Measurements from ENCODE around the gene PITPNM3.

PITPNM3 gene

DNA sequence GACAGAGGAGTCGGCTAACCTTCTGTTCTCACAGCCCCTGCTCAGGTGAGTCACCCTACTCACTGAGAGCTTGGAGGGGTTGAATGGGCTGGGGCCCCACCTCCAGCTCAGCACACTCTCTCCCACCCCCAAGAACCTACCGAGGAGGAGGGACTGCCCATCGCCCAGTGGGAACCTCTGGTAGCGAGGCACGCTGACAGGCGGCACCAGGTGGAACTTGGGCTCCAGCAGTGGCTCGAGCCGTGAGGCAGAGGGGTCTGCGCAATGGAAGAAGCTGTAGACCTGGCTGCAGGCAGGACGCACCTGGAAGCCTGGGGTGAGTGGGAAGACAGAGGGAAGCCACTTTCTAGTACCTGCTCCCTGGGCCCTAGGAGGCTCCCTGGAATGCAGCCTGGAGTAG, 83.8 kb downstream of the PITPNM3 start:
- no peak for ATAC-seq (replicated peaks; ENCODE audit: extremely low read depth, poor library complexity, severe bottlenecking)
- no peaks in the 10 kb centered on the region for H3K9me3 Mint-ChIP-seq

DNA sequence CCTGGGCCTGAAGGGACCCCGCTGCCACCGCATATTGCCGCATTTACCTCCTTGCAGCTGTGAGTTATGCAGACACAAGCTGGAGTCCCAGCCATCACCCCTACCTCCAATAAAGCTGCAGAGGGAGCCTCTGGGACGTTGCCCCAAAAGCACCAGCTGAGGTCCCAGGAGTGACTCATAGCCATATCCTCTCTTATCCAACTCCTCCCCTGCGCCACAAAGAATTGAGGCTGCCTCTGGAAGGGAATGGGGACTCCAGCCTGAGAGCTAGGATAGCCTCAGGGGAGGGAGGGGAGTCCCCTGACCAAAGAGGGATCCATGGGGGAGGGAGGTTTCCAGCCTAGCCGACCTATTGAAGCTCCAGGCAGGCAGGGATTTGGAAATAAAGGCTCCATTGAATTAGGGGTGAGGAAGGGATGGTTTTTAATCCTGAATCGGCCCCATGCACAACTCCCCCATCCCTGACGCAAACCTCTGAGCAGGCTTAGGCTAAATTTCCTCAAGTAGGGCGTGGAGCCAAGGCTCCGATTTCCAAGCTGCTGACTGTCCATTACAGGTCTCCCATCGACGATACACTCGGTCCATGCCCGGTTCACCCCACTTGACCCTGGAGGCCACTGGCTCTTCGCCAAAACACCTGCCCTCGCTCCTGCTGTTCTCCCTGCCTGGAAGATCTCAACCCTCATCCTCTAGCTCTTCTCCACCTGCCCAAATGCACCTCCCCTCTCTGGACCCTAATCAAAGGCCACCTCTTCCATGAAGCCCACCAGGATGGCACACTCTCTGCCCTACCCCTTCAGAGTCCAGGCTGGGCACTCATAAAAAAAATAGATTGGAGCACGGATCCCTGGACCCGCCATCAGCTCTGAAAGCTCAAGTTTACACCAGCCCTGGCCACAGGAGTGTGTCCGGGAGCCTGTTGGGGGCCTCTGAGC, 84.6 kb downstream of the PITPNM3 start:
- no peak for DNase-seq (ENCODE audit: low spot score in 2 of 2)

More for the DNA sequence above, 83.8 kb downstream of the PITPNM3 start:
- Mint-ChIP-seq H3K4me3 (no peak overlapping the region), H3K27ac (ENCODE audit: low read depth) (no peak overlapping the region), H3K4me1 (peaks cover 6% of the 10 kb centered on the region), H3K27me3 (peaks cover 13% of the 10 kb centered on the region), H3K36me3 (ENCODE audit: insufficient read depth) (peaks cover 2% of the 10 kb centered on the region)
- no peak for DNase-seq (ENCODE audit: low spot score in 2 of 2)

DNA sequence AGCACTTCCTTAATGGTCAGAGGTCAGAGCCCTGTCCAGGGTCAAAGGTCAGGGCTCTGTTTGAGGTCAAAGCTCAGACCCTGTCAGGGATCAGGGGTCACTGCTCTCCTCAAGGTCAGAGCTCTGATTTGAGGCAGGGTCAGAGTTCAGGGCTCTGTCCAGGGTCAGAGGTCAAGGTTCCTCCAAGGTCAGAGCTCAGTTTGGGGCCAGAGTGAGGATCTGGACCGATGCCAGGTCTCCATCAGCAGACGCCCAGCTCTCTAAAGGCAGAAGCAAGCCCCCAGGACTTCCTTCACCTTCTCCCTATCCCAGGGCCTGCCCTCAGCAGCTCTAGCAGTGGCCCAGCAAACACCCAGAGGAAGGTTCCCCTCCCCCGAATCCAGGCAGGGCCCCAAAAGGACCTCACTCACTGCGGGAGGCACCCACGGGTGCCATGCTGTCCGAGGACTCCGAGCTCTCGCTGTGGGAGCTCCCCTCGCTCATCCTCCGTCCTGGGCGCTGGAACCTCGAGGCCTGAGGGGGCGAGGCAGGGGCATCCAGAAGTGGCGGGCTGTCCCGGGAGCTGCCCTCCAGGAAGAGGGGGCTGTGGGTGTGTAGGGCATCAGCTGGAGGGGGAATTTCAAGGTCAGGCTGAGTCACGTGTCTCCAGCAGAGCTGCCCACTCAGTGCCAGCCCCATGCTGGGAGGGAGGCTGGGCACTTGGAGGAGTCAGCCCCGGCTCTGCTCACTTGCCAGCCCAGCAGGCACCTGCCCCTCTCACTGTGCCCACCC, 85.4 kb downstream of the PITPNM3 start:
- Mint-ChIP-seq H3K4me3 (no peak overlapping the region), H3K27ac (ENCODE audit: low read depth) (no peak overlapping the region)
- ATAC-seq (replicated peaks; ENCODE audit: extremely low read depth, poor library complexity, severe bottlenecking), result no peak

More for the DNA sequence above, 84.6 kb downstream of the PITPNM3 start:
- H3K27me3 Mint-ChIP-seq, result peaks cover 13% of the 10 kb centered on the region
- H3K27ac Mint-ChIP-seq (ENCODE audit: low read depth), result no peak overlapping the region
- no peak overlapping the region for H3K4me3 Mint-ChIP-seq
- no peak for ATAC-seq (replicated peaks; ENCODE audit: extremely low read depth, poor library complexity, severe bottlenecking)
- no peaks in the 10 kb centered on the region for H3K9me3 Mint-ChIP-seq
- peaks cover 2% of the 10 kb centered on the region for H3K36me3 Mint-ChIP-seq (ENCODE audit: insufficient read depth)
- H3K4me1 Mint-ChIP-seq, result peaks cover 6% of the 10 kb centered on the region

DNA sequence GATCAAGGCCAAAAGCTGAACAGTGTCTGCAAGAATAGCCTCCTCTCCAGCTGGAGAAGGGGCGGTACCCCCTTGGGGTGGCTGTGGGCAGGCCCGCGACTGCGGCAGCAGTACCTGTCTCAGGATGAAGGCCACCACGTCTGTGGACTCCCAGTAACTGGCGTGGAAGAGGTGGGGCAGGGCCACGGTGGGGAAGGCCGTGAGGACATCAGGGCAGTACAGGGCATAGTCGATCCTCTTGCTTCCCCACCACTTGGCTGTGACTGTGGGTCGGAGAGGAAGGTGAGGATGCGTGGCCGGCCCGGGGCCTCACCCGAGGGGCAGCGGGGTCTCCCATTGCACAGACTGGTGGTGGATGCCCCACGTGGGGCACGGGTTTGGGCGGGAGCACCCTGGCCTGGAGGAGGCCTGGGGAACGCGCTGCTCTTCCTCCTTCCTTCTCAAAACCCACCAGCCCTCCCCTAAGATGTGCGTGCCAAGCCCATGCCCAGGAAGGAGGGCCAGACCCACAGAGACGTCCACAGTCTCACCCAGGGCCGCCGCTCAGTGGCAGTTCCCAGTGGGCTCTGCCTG, 86.1 kb downstream of the PITPNM3 start:
- Mint-ChIP-seq H3K27me3 (peaks cover 23% of the 10 kb centered on the region), H3K36me3 (ENCODE audit: insufficient read depth) (peaks cover 2% of the 10 kb centered on the region), H3K9me3 (no peaks in the 10 kb centered on the region), H3K4me1 (peaks cover 6% of the 10 kb centered on the region), H3K4me3 (no peak overlapping the region), H3K27ac (ENCODE audit: low read depth) (no peak overlapping the region)
- no peak for DNase-seq (ENCODE audit: low spot score in 2 of 2)
- no peak for ATAC-seq (replicated peaks; ENCODE audit: extremely low read depth, poor library complexity, severe bottlenecking)

More for the DNA sequence above, 85.4 kb downstream of the PITPNM3 start:
- H3K9me3 Mint-ChIP-seq, result no peaks in the 10 kb centered on the region
- no peak for DNase-seq (ENCODE audit: low spot score in 2 of 2)
- H3K27me3 Mint-ChIP-seq, result peaks cover 19% of the 10 kb centered on the region
- H3K36me3 Mint-ChIP-seq (ENCODE audit: insufficient read depth), result peaks cover 2% of the 10 kb centered on the region
- peaks cover 6% of the 10 kb centered on the region for H3K4me1 Mint-ChIP-seq

DNA sequence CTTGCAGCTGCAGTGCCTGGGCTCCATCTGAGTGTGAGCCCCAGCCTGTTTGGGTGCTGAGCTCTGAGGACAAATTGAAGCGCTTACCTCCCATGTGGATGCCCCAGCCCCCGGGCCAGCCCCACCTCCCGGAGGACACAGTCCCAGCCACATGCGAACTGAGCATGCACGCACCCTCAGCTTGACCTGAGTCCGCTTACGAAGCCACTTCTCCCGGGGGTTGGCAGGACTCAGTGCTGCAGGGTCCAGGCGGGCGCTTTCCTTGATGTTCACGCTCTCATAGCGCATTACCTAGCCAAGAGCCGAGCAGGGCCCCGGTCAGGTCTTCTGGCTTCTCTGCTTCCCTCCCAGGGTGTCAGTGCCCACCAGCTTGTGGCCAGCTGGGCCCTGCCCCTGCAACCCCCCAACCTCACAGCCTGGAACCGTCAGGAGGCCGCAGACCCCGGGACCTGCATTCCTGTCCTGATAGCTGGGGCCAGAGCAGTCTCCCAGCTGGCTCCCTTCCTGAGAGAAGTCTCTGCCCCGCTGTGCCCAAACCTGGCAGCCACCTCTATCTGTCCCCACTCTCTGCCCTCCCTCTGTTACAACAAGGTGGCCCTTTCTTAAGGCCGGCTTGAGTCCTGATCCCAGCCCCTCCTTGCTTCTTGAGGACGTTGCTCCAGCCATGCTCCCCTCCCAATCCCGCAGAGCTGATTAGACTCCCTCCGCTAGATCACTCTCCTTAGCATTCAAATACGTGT, 88.1 kb downstream of the PITPNM3 start:
- peaks cover 2% of the 10 kb centered on the region for H3K36me3 Mint-ChIP-seq (ENCODE audit: insufficient read depth)
- H3K4me1 Mint-ChIP-seq, result peaks cover 4% of the 10 kb centered on the region
- ATAC-seq (replicated peaks; ENCODE audit: extremely low read depth, poor library complexity, severe bottlenecking) (no peak), DNase-seq (ENCODE audit: low spot score in 2 of 2) (no peak)
- H3K27me3 Mint-ChIP-seq, result peaks cover 23% of the 10 kb centered on the region
- no peak overlapping the region for H3K4me3 Mint-ChIP-seq
- no peak overlapping the region for H3K27ac Mint-ChIP-seq (ENCODE audit: low read depth)
- H3K9me3 Mint-ChIP-seq, result no peaks in the 10 kb centered on the region

DNA sequence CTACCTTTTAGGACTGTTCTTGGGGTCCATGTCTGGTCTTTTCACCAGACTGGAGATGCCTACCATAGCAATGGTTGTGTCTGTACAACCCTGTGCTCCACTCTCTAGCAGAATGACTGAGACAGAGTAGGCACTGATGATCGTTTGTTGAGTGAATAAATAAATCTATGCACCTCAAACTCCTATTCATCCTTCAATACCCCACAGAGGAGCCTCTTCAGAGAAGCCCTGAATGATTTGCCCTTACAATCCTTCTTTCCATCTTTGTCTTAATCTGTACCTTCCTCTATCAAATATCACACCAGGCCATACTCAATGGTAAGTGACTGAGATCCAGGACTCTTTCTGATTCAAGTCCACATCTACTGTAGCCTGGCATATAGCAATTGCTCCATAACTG, 88.8 kb downstream of the PITPNM3 start:
- Mint-ChIP-seq H3K27ac (ENCODE audit: low read depth) (no peak overlapping the region), H3K4me1 (no peaks in the 10 kb centered on the region), H3K36me3 (ENCODE audit: insufficient read depth) (no peaks in the 10 kb centered on the region), H3K9me3 (no peaks in the 10 kb centered on the region), H3K27me3 (peaks cover 25% of the 10 kb centered on the region), H3K4me3 (no peak overlapping the region)
- ATAC-seq (replicated peaks; ENCODE audit: extremely low read depth, poor library complexity, severe bottlenecking) (no peak), DNase-seq (ENCODE audit: low spot score in 2 of 2) (no peak)

DNA sequence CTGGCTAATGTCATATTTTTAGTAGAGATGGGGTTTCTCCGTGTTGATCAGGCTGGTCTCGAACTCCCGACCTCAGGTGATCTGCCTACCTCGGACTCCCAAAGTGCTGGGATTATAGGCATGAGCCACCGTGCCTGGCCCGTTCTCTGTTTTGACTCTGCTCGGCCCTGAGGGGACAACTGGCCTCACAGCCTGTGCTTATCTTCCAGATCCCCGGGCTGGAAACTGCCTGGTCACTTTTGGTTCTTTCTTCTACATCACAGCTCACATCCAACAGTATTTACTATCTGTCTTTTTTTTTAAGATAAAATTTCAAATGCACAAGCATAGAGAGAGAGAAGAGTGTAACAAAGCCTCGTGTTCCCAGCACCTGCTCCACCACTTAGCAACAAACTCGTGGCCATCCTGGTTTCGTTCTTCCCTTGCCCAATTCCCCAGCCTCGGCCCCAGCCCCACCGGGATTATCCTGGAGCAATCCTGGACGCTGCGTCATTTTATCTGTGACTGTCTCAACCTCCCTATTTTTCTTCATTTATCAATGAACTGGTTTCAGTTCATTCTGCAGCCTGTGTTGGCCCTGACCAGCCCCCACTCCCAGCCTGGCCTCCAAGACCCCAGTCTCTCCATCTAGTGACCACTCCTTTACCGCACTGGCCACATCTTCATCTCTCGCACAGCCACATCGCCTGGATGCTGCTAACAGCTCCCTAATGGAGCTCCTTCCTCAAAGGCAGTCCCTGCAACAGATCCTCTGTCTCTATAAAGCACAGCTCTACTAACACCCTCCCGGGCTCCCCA, 91.0 kb downstream of the PITPNM3 start:
- ATAC-seq (replicated peaks; ENCODE audit: extremely low read depth, poor library complexity, severe bottlenecking) (no peak), DNase-seq (ENCODE audit: low spot score in 2 of 2) (no peak)
- no peaks in the 10 kb centered on the region for H3K36me3 Mint-ChIP-seq (ENCODE audit: insufficient read depth)

DNA sequence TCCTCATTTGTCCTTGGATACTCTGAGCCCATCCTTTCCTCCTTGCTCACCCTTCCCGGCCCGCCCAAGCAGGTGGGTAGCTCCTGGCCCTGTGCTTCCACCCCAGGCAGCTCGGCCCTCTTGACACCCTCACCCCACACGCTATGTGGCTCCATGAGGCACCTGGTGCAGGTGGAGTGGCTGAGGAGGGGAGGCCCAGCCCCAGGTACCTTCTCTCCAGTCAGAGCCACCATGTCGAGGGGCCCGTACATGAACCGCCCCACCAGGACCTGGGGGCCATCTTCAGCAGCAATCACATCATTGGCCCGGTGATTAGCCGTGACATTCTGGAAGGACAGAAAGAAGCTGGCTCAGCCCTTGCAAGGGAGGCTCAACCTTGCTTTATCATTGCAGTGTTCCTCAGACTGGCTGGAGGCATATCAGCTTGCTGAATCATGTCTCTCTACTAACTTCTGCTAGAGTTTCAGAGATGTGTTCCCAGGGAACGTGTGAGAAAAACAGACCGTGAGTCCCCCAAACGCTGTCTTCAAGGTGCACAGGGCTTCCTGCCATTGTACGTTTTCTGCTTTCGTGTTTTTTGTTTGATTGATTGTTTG, 91.8 kb downstream of the PITPNM3 start:
- Mint-ChIP-seq H3K4me3 (no peak overlapping the region), H3K36me3 (ENCODE audit: insufficient read depth) (no peaks in the 10 kb centered on the region), H3K4me1 (no peaks in the 10 kb centered on the region), H3K9me3 (no peaks in the 10 kb centered on the region), H3K27me3 (peaks cover 25% of the 10 kb centered on the region), H3K27ac (ENCODE audit: low read depth) (no peak overlapping the region)
- DNase-seq (ENCODE audit: low spot score in 2 of 2) (no peak), ATAC-seq (replicated peaks; ENCODE audit: extremely low read depth, poor library complexity, severe bottlenecking) (no peak)

More for the DNA sequence above, 91.0 kb downstream of the PITPNM3 start:
- H3K4me1 Mint-ChIP-seq, result no peaks in the 10 kb centered on the region
- H3K4me3 Mint-ChIP-seq, result no peak overlapping the region
- no peak overlapping the region for H3K27ac Mint-ChIP-seq (ENCODE audit: low read depth)
- H3K9me3 Mint-ChIP-seq, result no peaks in the 10 kb centered on the region
- peaks cover 30% of the 10 kb centered on the region for H3K27me3 Mint-ChIP-seq

DNA sequence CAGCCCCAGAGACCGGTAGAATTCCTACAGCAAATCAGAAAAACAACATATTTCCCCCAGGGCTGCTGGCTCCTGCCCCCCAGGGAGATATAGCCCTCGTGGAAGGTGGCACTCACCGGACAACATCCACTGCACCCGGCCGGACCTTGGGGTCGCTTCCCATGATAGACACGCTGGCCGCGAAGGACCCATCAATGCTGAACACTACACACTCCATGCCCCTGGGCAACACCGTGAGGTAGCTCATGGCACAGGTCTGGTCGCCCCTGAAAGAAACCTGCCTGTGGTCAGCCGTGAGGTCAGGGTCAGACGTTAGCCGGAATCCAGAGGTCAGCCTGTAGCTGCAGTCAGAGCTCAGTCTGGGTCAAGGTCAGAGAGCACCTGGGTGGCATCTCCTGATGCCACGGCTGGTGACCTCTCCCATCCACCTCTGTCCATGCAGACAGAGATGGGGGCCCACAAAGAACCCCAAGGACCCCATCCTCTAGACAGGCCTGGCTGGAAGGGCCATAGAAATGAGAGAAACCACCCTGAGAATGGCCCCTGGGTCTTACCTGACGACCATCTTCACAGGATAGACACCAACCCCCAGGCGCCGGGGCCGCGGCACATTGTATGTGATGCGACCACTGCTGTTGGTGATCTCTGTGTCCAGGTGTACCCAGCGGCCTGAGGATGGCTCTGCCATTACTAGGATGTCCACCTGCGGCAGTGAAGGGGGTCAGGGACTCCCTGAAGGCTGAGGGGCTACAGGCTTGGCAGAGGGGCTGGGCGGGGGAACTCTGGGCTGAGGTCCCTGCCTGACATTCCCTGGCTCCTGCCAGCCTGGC, 92.5 kb downstream of the PITPNM3 start:
- H3K4me1 Mint-ChIP-seq, result no peaks in the 10 kb centered on the region
- peaks cover 18% of the 10 kb centered on the region for H3K27me3 Mint-ChIP-seq
- no peaks in the 10 kb centered on the region for H3K9me3 Mint-ChIP-seq
- DNase-seq (ENCODE audit: low spot score in 2 of 2) (no peak), ATAC-seq (replicated peaks; ENCODE audit: extremely low read depth, poor library complexity, severe bottlenecking) (no peak)
- no peaks in the 10 kb centered on the region for H3K36me3 Mint-ChIP-seq (ENCODE audit: insufficient read depth)
- H3K27ac Mint-ChIP-seq (ENCODE audit: low read depth), result no peak overlapping the region
- H3K4me3 Mint-ChIP-seq, result no peak overlapping the region

DNA sequence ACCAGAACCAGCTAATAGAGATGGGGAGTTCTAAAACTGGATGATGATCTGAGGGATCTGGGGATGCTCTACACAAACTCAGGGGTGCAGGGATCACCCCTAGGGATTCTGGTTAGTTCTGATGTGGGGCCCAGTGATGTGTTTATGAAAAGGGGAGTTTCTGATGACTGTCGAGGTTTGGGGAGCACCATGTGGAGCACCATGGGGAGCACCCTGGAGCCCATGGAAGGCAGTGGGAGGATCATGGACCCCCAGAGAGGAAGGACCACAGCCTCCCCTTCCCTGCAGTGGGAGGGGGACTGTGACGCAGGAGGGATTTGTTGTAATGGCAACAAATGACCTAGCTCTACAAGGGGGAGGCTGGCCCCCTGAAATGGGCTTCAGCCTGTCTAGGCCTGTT, 93.7 kb downstream of the PITPNM3 start:
- Mint-ChIP-seq H3K9me3 (no peaks in the 10 kb centered on the region), H3K27me3 (peaks cover 18% of the 10 kb centered on the region), H3K4me1 (no peaks in the 10 kb centered on the region), H3K4me3 (no peak overlapping the region), H3K27ac (ENCODE audit: low read depth) (no peak overlapping the region), H3K36me3 (ENCODE audit: insufficient read depth) (no peaks in the 10 kb centered on the region)
- no peak for DNase-seq (ENCODE audit: low spot score in 2 of 2)
- ATAC-seq (replicated peaks; ENCODE audit: extremely low read depth, poor library complexity, severe bottlenecking), result no peak
